Activated effector memory CD4-positive, alpha-beta T cell treated with Interleukin-2 at 50 U/mL for 16 hours (primary cell): ENCODE data around the gene TOE1.
"Not testable (repeated sequence)": the region's sequence is repeated elsewhere in the genome, so short reads cannot be mapped to it uniquely, and the experiment has no call there.

Experiments
- DNase-seq: peaks from one replicate; pipeline ENCODE4 v3.0.0-alpha.2; 2020

Gene TOE1

GRCh38 chr1:45356186-45356585, 16.2 kb downstream of the TOE1 start:
- DNase-seq = no peak

- peak; percentile 23 for DNase-seq
These were observed 20.0 kb downstream of the TOE1 start for GRCh38 chr1:45359882-45360513.

DNA sequence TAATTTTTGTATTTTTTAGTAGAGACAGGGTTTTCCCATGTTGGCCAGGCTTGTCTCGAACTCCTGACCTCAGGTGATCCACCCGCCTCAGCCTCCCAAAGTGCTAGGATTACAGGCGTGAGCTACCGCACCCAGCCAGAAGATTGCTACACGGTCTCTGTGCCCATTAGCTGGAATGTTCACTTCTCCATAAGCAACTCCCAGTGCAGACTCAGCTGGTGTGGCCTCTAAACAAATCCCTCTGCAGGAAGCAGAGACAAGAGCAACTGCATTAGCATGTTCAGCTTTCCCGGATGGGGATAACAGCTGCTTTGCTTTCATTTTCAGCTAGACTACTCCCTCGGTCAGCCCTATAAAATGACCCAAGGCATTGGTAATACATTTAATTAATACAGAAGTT, 21.0 kb downstream of the TOE1 start:
- not testable (repeated sequence) for DNase-seq

- no peak for DNase-seq
These were observed 24.3 kb downstream of the TOE1 start for GRCh38 chr1:45364294-45364693.

DNA sequence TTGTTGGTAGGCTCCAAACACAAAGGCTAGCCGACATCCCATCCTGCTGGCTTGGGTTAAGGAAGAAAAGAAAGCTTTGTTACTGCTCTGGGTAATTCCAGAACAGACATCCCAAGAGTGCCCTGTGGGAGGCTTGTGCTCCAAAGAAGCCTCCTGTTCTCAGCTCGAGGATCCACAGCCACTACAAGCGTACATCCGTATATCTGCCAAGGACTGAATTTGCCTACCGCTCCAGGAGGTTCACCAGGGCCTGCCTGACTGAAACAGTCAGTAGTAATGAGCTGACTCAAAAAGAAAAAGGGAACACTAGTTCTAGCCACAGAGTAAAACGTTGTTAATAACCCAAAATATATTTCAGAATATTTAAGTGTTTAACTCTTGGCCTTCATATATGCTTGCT, 25.1 kb downstream of the TOE1 start:
- DNase-seq = no peak

- DNase-seq = no peak
These were observed 30.6 kb downstream of the TOE1 start for GRCh38 chr1:45370575-45370974.

GRCh38 chr1:45373573-45373972, 33.6 kb downstream of the TOE1 start:
- DNase-seq = no peak

- no peak for DNase-seq
These were observed 35.4 kb downstream of the TOE1 start for GRCh38 chr1:45375104-45376090.

- DNase-seq = no peak
These were observed 38.2 kb downstream of the TOE1 start for GRCh38 chr1:45378184-45378583.

GRCh38 chr1:45379524-45379923, 39.6 kb downstream of the TOE1 start:
- DNase-seq = no peak

- no peak for DNase-seq
These were observed 40.2 kb downstream of the TOE1 start for GRCh38 chr1:45380125-45380524.

- DNase-seq = no peak
These were observed 40.8 kb downstream of the TOE1 start for GRCh38 chr1:45380730-45381129.

- DNase-seq = no peak
These were observed 41.3 kb downstream of the TOE1 start for GRCh38 chr1:45381243-45381642.

- no peak for DNase-seq
These were observed 43.2 kb downstream of the TOE1 start for GRCh38 chr1:45383191-45383590.

DNA sequence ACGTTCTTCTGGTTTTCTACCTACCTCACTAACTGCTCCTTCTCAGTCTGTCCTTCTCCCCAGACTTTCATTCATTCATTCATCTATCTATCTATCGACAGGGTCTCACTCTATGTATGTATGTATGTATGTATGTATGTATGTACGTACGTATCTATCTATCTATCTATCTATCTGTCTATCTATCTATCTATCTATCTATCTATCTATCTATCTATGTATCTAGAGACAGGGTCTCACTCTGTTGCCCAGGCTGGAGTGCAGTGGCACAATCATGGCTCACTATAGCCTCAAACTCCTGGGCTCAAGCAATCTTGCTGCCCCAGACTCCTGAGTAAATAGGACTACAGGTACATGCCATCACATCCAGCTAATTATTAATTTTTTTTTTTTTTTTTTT, 44.2 kb downstream of the TOE1 start:
- DNase-seq = not testable (repeated sequence)

- no peak for DNase-seq
These were observed 45.3 kb downstream of the TOE1 start for GRCh38 chr1:45385302-45385701.

DNA sequence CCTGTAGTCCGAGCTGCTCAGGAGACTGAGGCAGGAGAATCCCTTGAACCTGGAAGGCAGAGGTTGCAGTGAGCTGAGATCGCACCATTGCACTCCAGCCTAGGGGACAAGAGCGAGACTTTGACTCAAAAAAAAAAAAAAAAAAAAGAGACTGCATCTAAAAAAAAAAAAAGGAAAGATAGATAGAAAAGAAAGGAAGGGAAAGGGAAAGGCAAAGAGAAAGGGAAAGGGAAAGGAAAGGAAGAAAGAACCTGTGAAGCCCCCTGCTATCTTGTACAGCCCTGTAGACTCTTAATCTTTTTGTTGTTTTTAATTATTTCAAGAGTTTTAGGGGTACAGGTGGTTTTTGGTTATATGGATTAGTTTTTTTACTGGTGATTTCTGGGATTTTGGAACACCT, 46.2 kb downstream of the TOE1 start:
- DNase-seq = no peak
